Panc1 (cell line): ENCODE measurements around the gene MBD6. TPM values are rescaled to one million over a fixed set of nuclear protein-coding genes. Genes with fewer than 3 reads are reported as not detected.

Experiments
- ATAC-seq: fragments of 200-7000 bp; cut with Tn5 transposase; 2 replicates; pipeline ENCODE4 v1.9.1; 2020; ENCODE audit warnings: mild to moderate bottlenecking, moderate library complexity
- BruUV-seq: library from RNA; stranded (reverse); fragments of 400-500 nt; replicated peaks from 2 replicates; lab custom pipeline; 2021; lab: Mats Ljungman, UMichigan
- CTCF ChIA-PET: fragments of 300-600 bp; sonication (Branson Sonifier 250); formaldehyde crosslinking; loops from one replicate; lab custom pipeline; 2022; ENCODE audit warnings: antibody characterized with exemption; lab: Charles Lee
- POLR2A ChIA-PET: fragments of 300-600 bp; sonication (Branson Sonifier 250); formaldehyde crosslinking; loops from one replicate; lab custom pipeline; 2022; ENCODE audit warnings: antibody characterized with exemption; lab: Charles Lee
- DNase-seq: peaks from one replicate; pipeline ENCODE4 v3.0.0-alpha.2; 2010; ENCODE audit warnings: low read depth, low spot score
- H3K27ac ChIP-seq: 2 replicates; pipeline ENCODE4 v1.5.1; 2011; ENCODE audit warnings: mild to moderate bottlenecking, low read length, inconsistent platforms
- H3K27me3 ChIP-seq: fragments of 200-500 bp; sonication (Bioruptor generic); 2 replicates; pipeline ENCODE4 v1.6.0; 2014; ENCODE audit warnings: low read length, inconsistent platforms; ENCODE audit not compliant: control insufficient read depth, insufficient read depth
- H3K36me3 ChIP-seq: fragments of 200-500 bp; sonication (Bioruptor generic); 2 replicates; pipeline ENCODE4 v1.5.1; 2014; ENCODE audit warnings: inconsistent platforms, mild to moderate bottlenecking, low read length, moderate library complexity; ENCODE audit not compliant: control insufficient read depth, insufficient read depth
- H3K4me1 ChIP-seq: 2 replicates; pipeline ENCODE4 v1.5.1; 2011; ENCODE audit warnings: inconsistent platforms, mild to moderate bottlenecking, low read length, moderate library complexity; ENCODE audit not compliant: control insufficient read depth, insufficient read depth
- H3K4me3 ChIP-seq, 2 experiments: 2 replicates each; pipeline ENCODE4 v1.5.1; 2011 to 2012; ENCODE audit warnings: low read depth in 2 of 2, low read length in 2 of 2, mild to moderate bottlenecking in 2 of 2, inconsistent platforms in 1 of 2, moderate library complexity in 1 of 2
- H3K9me3 ChIP-seq: fragments of 200-500 bp; sonication (Bioruptor generic); 2 replicates; pipeline ENCODE4 v1.5.1; 2014; ENCODE audit warnings: low read depth, mild to moderate bottlenecking, inconsistent platforms, low read length, moderate library complexity; ENCODE audit not compliant: control insufficient read depth, insufficient read depth
- CTCF ChIP-seq: fragments of 450-650 bp; IDR thresholded peaks from 2 replicates; pipeline ENCODE4 v1.5.1; 2017; ENCODE audit warnings: mild to moderate bottlenecking
- POLR2AphosphoS5 ChIP-seq: IDR thresholded peaks from 2 replicates; pipeline ENCODE4 v1.6.1; 2012; ENCODE audit warnings: mild to moderate bottlenecking, low read depth, low read length, moderate library complexity
- REST ChIP-seq, 2 experiments: IDR thresholded peaks; 2 replicates each; pipeline ENCODE4 v1.6.1; 2011 to 2012; ENCODE audit warnings: low read depth in 2 of 2, control low read depth in 1 of 2, low read length in 1 of 2, mild to moderate bottlenecking in 1 of 2, moderate library complexity in 1 of 2; ENCODE audit not compliant: insufficient read depth in 1 of 2
- SIN3A ChIP-seq: IDR thresholded peaks from 2 replicates; pipeline ENCODE4 v1.6.1; 2012; ENCODE audit warnings: low read depth, mild to moderate bottlenecking, low read length, moderate library complexity, borderline replicate concordance; ENCODE audit not compliant: insufficient read depth
- TCF7L2 ChIP-seq: IDR thresholded peaks from 2 replicates; pipeline ENCODE4 v1.6.1; 2011; ENCODE audit warnings: mild to moderate bottlenecking, low read depth, low read length, inconsistent platforms
- in situ Hi-C: cut with HindIII; loops from 2 replicates; pipeline ENCODE4 v1.10.0; 2016; ENCODE audit warnings: low sequenced_read_pairs, low pct_unique_long_range_greater_than_20kb
- intact Hi-C: fragments of 100-400 bp; cut with micrococcal nuclease; formaldehyde crosslinking; loops from one replicate; pipeline ENCODE4 v1.10.0; 2022; ENCODE audit not compliant: unreplicated experiment
- total RNA-seq: library from RNA; stranded (reverse); gene quantifications from one replicate; pipeline ENCODE4 v1.2.1, GENCODE V29; 2021; ENCODE audit not compliant: unreplicated experiment

The MBD6 gene
- total RNA-seq, 1 experiment from 2014 or later = 115 TPM

GRCh38 chr12:57511161-57511560 is 11.5 kb upstream of the MBD6 start:
- POLR2A ChIA-PET = interaction anchor here (0.6 kb wide), 1 partner anchor 74 kb away, joined by 3 read pairs; no protein-coding TSS in a partner anchor
- TF ChIP-seq POLR2AphosphoS5 = no peak
- TF ChIP-seq REST (IDR thresholded peaks at IDR 0.05; ENCODE audit: insufficient read depth in 1 of 2, low read depth in 2 of 2, low read length in 1 of 2) = no peak
- TF ChIP-seq TCF7L2 = no peak
- no peak for TF ChIP-seq CTCF
- no peak for TF ChIP-seq SIN3A
- no peak for ATAC-seq

GRCh38 chr12:57511588-57512325 is 10.9 kb upstream of the MBD6 start:
- Histone ChIP-seq H3K36me3 (peaks cover 20% of the 10 kb centered on the region), H3K9me3 (no peaks in the 10 kb centered on the region), H3K4me3 (no peak overlapping the region), H3K27ac (no peak overlapping the region), H3K4me1 (peaks cover 21% of the 10 kb centered on the region), H3K27me3 (no peaks in the 10 kb centered on the region)
- in situ Hi-C loops (no loop called here), intact Hi-C loops (no loop called here)
- ATAC-seq (no peak), DNase-seq (no peak)
- BruUV-seq = no TSS peak
- TF ChIP-seq REST (IDR thresholded peaks at IDR 0.05; ENCODE audit: insufficient read depth in 1 of 2, low read depth in 2 of 2, low read length in 1 of 2) = no peak
- TF ChIP-seq TCF7L2 = no peak
- POLR2A ChIA-PET = interaction anchor here (0.6 kb wide), 1 partner anchor 74 kb away, joined by 3 read pairs; no protein-coding TSS in a partner anchor
- CTCF ChIA-PET = interaction anchor here (0.7 kb wide), 1 partner anchor 35 kb away, joined by 3 read pairs; no protein-coding TSS in a partner anchor

More at GRCh38 chr12:57511161-57511560, 11.5 kb upstream of the MBD6 start:
- Histone ChIP-seq H3K9me3 (no peaks in the 10 kb centered on the region), H3K4me3 (no peak overlapping the region), H3K36me3 (peaks cover 23% of the 10 kb centered on the region), H3K4me1 (peaks cover 16% of the 10 kb centered on the region), H3K27me3 (no peaks in the 10 kb centered on the region), H3K27ac (no peak overlapping the region)
- no peak for DNase-seq
- BruUV-seq = no TSS peak
- in situ Hi-C loops (no loop called here), intact Hi-C loops (no loop called here)
- CTCF ChIA-PET = no interaction called here
